A549 (cell line): Measurements from ENCODE around the gene KPTN. TPM values are rescaled to one million over a fixed set of nuclear protein-coding genes. Genes with fewer than 3 reads are reported as not detected.

Source experiments
- ATOH8 ChIP-seq: fragments of 250-450 bp; sonication (Bioruptor Pico); IDR thresholded peaks from 2 replicates; pipeline ENCODE4 v1.5.0; 2020; ENCODE audit warnings: low read depth, mild to moderate bottlenecking, moderate library complexity
- CBX8 ChIP-seq: fragments of 200-600 bp; sonication (generic); IDR thresholded peaks from 2 replicates; pipeline ENCODE4 v1.6.1; 2016
- CEBPB ChIP-seq, 2 experiments: fragments of >200 bp in 1 of 2; sonication (Bioruptor Twin) in 1 of 2; formaldehyde crosslinking in 1 of 2; IDR thresholded peaks; 2 replicates each; pipeline ENCODE4 v1.6.1; 2012 to 2016
- CHD4 ChIP-seq: fragments of 200-600 bp; sonication (generic); IDR thresholded peaks from 2 replicates; pipeline ENCODE4 v1.6.1; 2016; ENCODE audit warnings: antibody characterized with exemption, mild to moderate bottlenecking, borderline replicate concordance
- E2F6 ChIP-seq: IDR thresholded peaks from 2 replicates; pipeline ENCODE4 v1.6.1; 2012; ENCODE audit warnings: low read depth, borderline replicate concordance
- EP300 ChIP-seq, 2 experiments: fragments of >200 bp; sonication (Bioruptor Twin); formaldehyde crosslinking; IDR thresholded peaks; 2 replicates in 1 of 2; 3 replicates in 1 of 2; pipeline ENCODE4 v1.6.1; 2016 to 2017
- ESRRA ChIP-seq: fragments of 150-350 bp; IDR thresholded peaks from 2 replicates; pipeline ENCODE4 v1.6.1; 2014; ENCODE audit warnings: mild to moderate bottlenecking, low read length, borderline replicate concordance
- HES2 ChIP-seq: fragments of >200 bp; sonication (Bioruptor Twin); formaldehyde crosslinking; IDR thresholded peaks from 2 replicates; pipeline ENCODE4 v1.6.1; 2016
- HMGXB4 ChIP-seq: fragments of 250-450 bp; sonication (Bioruptor Pico); IDR thresholded peaks from 2 replicates; pipeline ENCODE4 v1.5.0; 2021; ENCODE audit warnings: mild to moderate bottlenecking, moderate library complexity, borderline replicate concordance
- HOXA7 ChIP-seq: fragments of 250-450 bp; sonication (Bioruptor Pico); IDR thresholded peaks from 2 replicates; pipeline ENCODE4 v1.5.0; 2020; ENCODE audit warnings: mild to moderate bottlenecking, moderate library complexity
- KDM1A ChIP-seq: fragments of 200-600 bp; sonication (generic); IDR thresholded peaks from 2 replicates; pipeline ENCODE4 v1.6.1; 2016; ENCODE audit warnings: low read depth, mild to moderate bottlenecking
- NFE2L2 ChIP-seq: fragments of 150-350 bp; conservative IDR thresholded peaks from 2 replicates; pipeline ENCODE4 v1.6.1; 2014; ENCODE audit warnings: low read length
- NPAS2 ChIP-seq: fragments of 250-450 bp; sonication (Bioruptor Pico); IDR thresholded peaks from 2 replicates; pipeline ENCODE4 v1.8.0; 2022; ENCODE audit warnings: mild to moderate bottlenecking, moderate library complexity, borderline replicate concordance
- NR3C1 ChIP-seq: fragments of >200 bp; sonication (Bioruptor Twin); formaldehyde crosslinking; IDR thresholded peaks from 3 replicates; pipeline ENCODE4 v1.6.1; 2017
- PHF8 ChIP-seq: fragments of 200-600 bp; sonication (generic); IDR thresholded peaks from 2 replicates; pipeline ENCODE4 v1.6.1; 2016; ENCODE audit warnings: low read depth, mild to moderate bottlenecking, antibody characterized with exemption, moderate library complexity, borderline replicate concordance
- RARB ChIP-seq: fragments of 250-450 bp; sonication (Bioruptor Pico); IDR thresholded peaks from 2 replicates; pipeline ENCODE4 v1.8.0; 2021; ENCODE audit warnings: mild to moderate bottlenecking, moderate library complexity
- REST ChIP-seq: fragments of 200-600 bp; sonication (generic); IDR thresholded peaks from 2 replicates; pipeline ENCODE4 v1.6.1; 2016; ENCODE audit warnings: antibody characterized with exemption, mild to moderate bottlenecking, moderate library complexity
- RNF2 ChIP-seq: fragments of 200-600 bp; sonication (generic); IDR thresholded peaks from 2 replicates; pipeline ENCODE4 v1.6.1; 2016; ENCODE audit warnings: low read depth, mild to moderate bottlenecking, antibody characterized with exemption, moderate library complexity, borderline replicate concordance
- SMC3 ChIP-seq: fragments of >200 bp; sonication (Bioruptor Twin); formaldehyde crosslinking; IDR thresholded peaks from 3 replicates; pipeline ENCODE4 v1.6.1; 2018; ENCODE audit warnings: inconsistent platforms
- TFCP2L1 ChIP-seq: fragments of 250-450 bp; sonication (Bioruptor Pico); IDR thresholded peaks from 2 replicates; pipeline ENCODE4 v1.5.0; 2021; ENCODE audit warnings: mild to moderate bottlenecking
- TP53 ChIP-seq: fragments of 250-450 bp; sonication (Bioruptor Pico); IDR thresholded peaks from 2 replicates; pipeline ENCODE4 v1.5.0; 2021; ENCODE audit warnings: mild to moderate bottlenecking, moderate library complexity
- USF2 ChIP-seq: fragments of 450-650 bp; IDR thresholded peaks from 2 replicates; pipeline ENCODE4 v1.6.1; 2014; ENCODE audit warnings: antibody characterized with exemption
- ZSCAN20 ChIP-seq: fragments of 250-450 bp; sonication (Bioruptor Pico); IDR thresholded peaks from 2 replicates; pipeline ENCODE4 v1.8.0; 2022; ENCODE audit warnings: mild to moderate bottlenecking, moderate library complexity
- polyA plus RNA-seq, 4 experiments: library from polyadenylated mRNA; depleted of rRNA in 3 of 4; stranded (reverse); fragments of >200 nt; fragmentation: RNase III in 1 of 4; extraction: RNeasy Plus Mini Kit Qiagen cat#74134 plus additional on column Dnase treatment in 1 of 4; gene quantifications; 2 replicates in 3 of 4; 3 replicates in 1 of 4; pipeline ENCODE4 v1.2.3, GENCODE V29; 2011 to 2017

KPTN gene
- polyA plus RNA-seq, 2 of the 4 experiments (the other 2 are of a cell fraction) = 10.6 to 20.6 TPM

- TF ChIP-seq ATOH8 (CRISPR knock-in tag) = no peak
- TF ChIP-seq E2F6 = no peak
- TF ChIP-seq NPAS2 (CRISPR knock-in tag) = no peak
- no peak for TF ChIP-seq ZSCAN20 (CRISPR knock-in tag)
- no peak for TF ChIP-seq HES2
- peak; percentile 80 for TF ChIP-seq SMC3
- no peak for TF ChIP-seq CEBPB (IDR thresholded peaks at IDR 0.05)
- peak; percentile 86 for TF ChIP-seq PHF8
- no peak for TF ChIP-seq RNF2
- no peak for TF ChIP-seq NR3C1
- TF ChIP-seq KDM1A = no peak
- no peak for TF ChIP-seq EP300 (IDR thresholded peaks at IDR 0.05)
- TF ChIP-seq CBX8 = no peak
- 0 out of 2 replicates have a peak, but pooled peaks have one; percentile 8 for TF ChIP-seq TP53 (CRISPR knock-in tag)
- TF ChIP-seq RARB (CRISPR knock-in tag) = peak; percentile 62; the same call in 1 of the 2 replicates
- peak; percentile 23; the same call in 1 of the 2 replicates for TF ChIP-seq REST
- TF ChIP-seq HOXA7 (CRISPR knock-in tag) = peak; percentile 64; the same call in 1 of the 2 replicates
- peak; percentile 18; the same call in 1 of the 2 replicates for TF ChIP-seq USF2
- TF ChIP-seq ESRRA = no peak
- no peak for TF ChIP-seq HMGXB4 (CRISPR knock-in tag)
- no peak for TF ChIP-seq NFE2L2
- TF ChIP-seq TFCP2L1 = no peak
- no peak for TF ChIP-seq CHD4
Observed at GRCh38 chr19:47483800-47484690, at the start of gene KPTN (continued).
